PC-3 (cell line): ENCODE measurements around the gene MAGI2. TPM values are rescaled to one million over a fixed set of nuclear protein-coding genes. Genes with fewer than 3 reads are reported as not detected.

Experiments
- ATAC-seq: fragments of 200-7000 bp; cut with Tn5 transposase; 2 replicates; pipeline ENCODE4 v1.9.1; 2020; ENCODE audit warnings: mild to moderate bottlenecking, moderate library complexity
- BruUV-seq: library from RNA; stranded (reverse); fragments of 400-500 nt; replicated peaks from 2 replicates; lab custom pipeline; 2021; lab: Mats Ljungman, UMichigan
- CTCF ChIA-PET: fragments of 300-600 bp; sonication (Branson Sonifier 250); formaldehyde crosslinking; loops from one replicate; lab custom pipeline; 2022; ENCODE audit warnings: antibody characterized with exemption; lab: Charles Lee
- POLR2A ChIA-PET: fragments of 300-600 bp; sonication (Branson Sonifier 250); formaldehyde crosslinking; loops from one replicate; lab custom pipeline; 2022; ENCODE audit warnings: antibody characterized with exemption; ENCODE audit not compliant: unreplicated experiment; lab: Charles Lee
- DNase-seq: peaks from one replicate; pipeline ENCODE4 v3.0.0-alpha.2; 2015
- H2AFZ ChIP-seq: fragments of 300-600 bp; sonication (generic); 2 replicates; pipeline ENCODE4 v1.6.0; 2016; ENCODE audit warnings: antibody characterized with exemption, low read length
- H3F3A ChIP-seq: fragments of 300-600 bp; sonication (generic); one replicate; pipeline ENCODE4 v1.6.0; 2017; ENCODE audit warnings: antibody characterized with exemption, low read length, control low read depth, mild to moderate bottlenecking; ENCODE audit not compliant: unreplicated experiment
- H3K27ac ChIP-seq: fragments of 300-600 bp; sonication (generic); 2 replicates; pipeline ENCODE4 v1.5.1; 2016; ENCODE audit warnings: mild to moderate bottlenecking, low read length
- H3K27me3 ChIP-seq: fragments of 300-600 bp; sonication (generic); 2 replicates; pipeline ENCODE4 v1.6.1; 2016; ENCODE audit warnings: low read length, mixed read lengths
- H3K36me3 ChIP-seq: fragments of 300-600 bp; sonication (generic); 2 replicates; pipeline ENCODE4 v1.6.1; 2016; ENCODE audit warnings: low read depth, mixed run types, low read length, mixed read lengths
- H3K4me1 ChIP-seq: fragments of 300-600 bp; sonication (generic); 2 replicates; pipeline ENCODE4 v1.5.1; 2016; ENCODE audit warnings: low read length; ENCODE audit not compliant: insufficient read depth
- H3K4me2 ChIP-seq: fragments of 300-600 bp; sonication (generic); 2 replicates; pipeline ENCODE4 v1.6.0; 2016; ENCODE audit warnings: low read length
- H3K4me3 ChIP-seq: fragments of 300-600 bp; sonication (generic); 2 replicates; pipeline ENCODE4 v1.5.1; 2016; ENCODE audit warnings: mild to moderate bottlenecking, low read length, mixed read lengths
- H3K79me2 ChIP-seq: fragments of 300-600 bp; sonication (generic); 2 replicates; pipeline ENCODE4 v1.6.1; 2017; ENCODE audit warnings: low read length, mixed read lengths
- H3K9ac ChIP-seq: fragments of 300-600 bp; sonication (generic); 2 replicates; pipeline ENCODE4 v1.6.0; 2016; ENCODE audit warnings: mild to moderate bottlenecking, low read length
- H3K9me2 ChIP-seq: fragments of 300-600 bp; sonication (generic); replicated peaks from 2 replicates; pipeline ENCODE4 v1.6.1; 2016; ENCODE audit warnings: mixed run types, low read length, mixed read lengths
- H3K9me3 ChIP-seq: fragments of 300-600 bp; sonication (generic); 2 replicates; pipeline ENCODE4 v1.6.1; 2016; ENCODE audit warnings: low read length, mixed read lengths
- H4K20me1 ChIP-seq: fragments of 300-600 bp; sonication (generic); 2 replicates; pipeline ENCODE4 v1.6.1; 2016; ENCODE audit warnings: low read length, mixed read lengths
- CTCF ChIP-seq: fragments of 300-600 bp; sonication (generic); conservative IDR thresholded peaks from 2 replicates; pipeline ENCODE4 v1.5.1; 2017; ENCODE audit warnings: antibody characterized with exemption, low read depth, mild to moderate bottlenecking, low read length
- EZH2 ChIP-seq: fragments of 300-600 bp; sonication (generic); IDR thresholded peaks from one replicate; pipeline ENCODE4 v1.6.1; 2017; ENCODE audit warnings: antibody characterized with exemption, mild to moderate bottlenecking, low read length; ENCODE audit not compliant: unreplicated experiment
- EZH2phosphoT487 ChIP-seq: fragments of 300-600 bp; sonication (generic); IDR thresholded peaks from 2 replicates; pipeline ENCODE4 v1.6.1; 2018; ENCODE audit warnings: mild to moderate bottlenecking, antibody characterized with exemption, low read length, borderline replicate concordance
- intact Hi-C: fragments of 100-400 bp; cut with micrococcal nuclease; formaldehyde crosslinking; loops from 2 replicates; pipeline ENCODE4 v1.9.0; 2023
- total RNA-seq: library from RNA; depleted of rRNA; stranded (reverse); fragments of >200 nt; gene quantifications from 2 replicates; pipeline ENCODE4 v1.2.3, GENCODE V29; 2014

MAGI2 gene
- total RNA-seq, 1 experiment from 2014 or later = not detected

GRCh38 chr7:78450706-78451105 is 1002.8 kb downstream of the MAGI2 start:
- ChIA-PET POLR2A (no interaction called here), CTCF (no interaction called here)
- Histone ChIP-seq H3K9me3 (no peaks in the 10 kb centered on the region), H3K27ac (no peak overlapping the region), H4K20me1 (no peaks in the 10 kb centered on the region), H3K4me2 (no peak overlapping the region), H3K79me2 (no peaks in the 10 kb centered on the region), H3K4me3 (no peak overlapping the region), H3K9me2 (no peaks in the 10 kb centered on the region), H3F3A (no peaks in the 10 kb centered on the region), H3K27me3 (peaks cover 36% of the 10 kb centered on the region), H2AFZ (no peak overlapping the region), H3K9ac (no peak overlapping the region), H3K36me3 (no peaks in the 10 kb centered on the region), H3K4me1 (no peaks in the 10 kb centered on the region)
- no peak for ATAC-seq
- TF ChIP-seq EZH2 = no peak
- no peak for TF ChIP-seq CTCF
- TF ChIP-seq EZH2phosphoT487 = no peak
- no peak for DNase-seq
- no TSS peak for BruUV-seq
- intact Hi-C loops = no loop called here

DNA sequence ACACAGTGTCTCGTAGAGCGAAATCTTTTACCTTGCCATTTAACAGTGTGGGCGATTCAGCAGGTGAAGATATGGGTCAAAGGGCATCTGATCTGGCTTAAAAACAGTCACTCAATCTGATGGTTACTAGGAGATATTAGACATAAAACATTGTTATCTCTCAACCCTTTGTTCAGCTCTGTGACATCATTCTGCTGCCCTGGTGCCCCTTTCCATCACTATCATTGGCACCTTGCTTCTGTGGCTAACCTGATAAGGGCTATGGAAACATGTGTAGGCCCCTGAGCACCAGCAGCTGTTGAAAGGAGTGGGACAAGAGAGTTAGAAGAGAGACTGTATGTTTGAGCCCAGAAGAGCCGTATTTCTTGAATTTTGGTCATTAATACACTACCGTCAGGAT is 1004.6 kb downstream of the MAGI2 start:
- no peaks in the 10 kb centered on the region for H3K4me1 ChIP-seq
- no peak overlapping the region for H3K4me2 ChIP-seq
- no peak overlapping the region for H2AFZ ChIP-seq
- H3K9me2 ChIP-seq = no peaks in the 10 kb centered on the region
- no peak overlapping the region for H3K27ac ChIP-seq
- ATAC-seq (no peak), DNase-seq (no peak)
- TF ChIP-seq EZH2 = no peak
- TF ChIP-seq EZH2phosphoT487 = no peak
- no peak for TF ChIP-seq CTCF
- H3K36me3 ChIP-seq = no peaks in the 10 kb centered on the region
- CTCF ChIA-PET = no interaction called here
- H4K20me1 ChIP-seq = no peaks in the 10 kb centered on the region
- H3K9me3 ChIP-seq = no peaks in the 10 kb centered on the region
- H3K9ac ChIP-seq = no peak overlapping the region
- H3K4me3 ChIP-seq = no peak overlapping the region
- no TSS peak for BruUV-seq
- POLR2A ChIA-PET = no interaction called here
- H3F3A ChIP-seq = no peaks in the 10 kb centered on the region
- peaks cover 19% of the 10 kb centered on the region for H3K27me3 ChIP-seq
- no peaks in the 10 kb centered on the region for H3K79me2 ChIP-seq
- intact Hi-C loops = no loop called here

GRCh38 chr7:78444267-78444666 is 1009.2 kb downstream of the MAGI2 start:
- H3K36me3 ChIP-seq = no peaks in the 10 kb centered on the region
- H3K4me3 ChIP-seq = no peak overlapping the region
- no TSS peak for BruUV-seq
- no peak for TF ChIP-seq EZH2
- TF ChIP-seq EZH2phosphoT487 = no peak
- TF ChIP-seq CTCF = no peak
- H3K4me1 ChIP-seq = no peaks in the 10 kb centered on the region
- peaks cover 14% of the 10 kb centered on the region; the same call in 1 of the 2 replicates for H3K27me3 ChIP-seq
- H3K9me2 ChIP-seq = no peaks in the 10 kb centered on the region
- no peaks in the 10 kb centered on the region for H4K20me1 ChIP-seq
- ChIA-PET CTCF (no interaction called here), POLR2A (no interaction called here)
- ATAC-seq (no peak), DNase-seq (no peak)
- H3K9me3 ChIP-seq = no peaks in the 10 kb centered on the region
- no peaks in the 10 kb centered on the region for H3K79me2 ChIP-seq
- no peak overlapping the region for H3K4me2 ChIP-seq
- no peak overlapping the region for H3K9ac ChIP-seq
- H2AFZ ChIP-seq = no peak overlapping the region
- intact Hi-C loops = no loop called here
- H3F3A ChIP-seq = no peaks in the 10 kb centered on the region
- H3K27ac ChIP-seq = no peak overlapping the region
